K562 (cell line): ENCODE measurements around the gene ARHGAP42. TPM values are rescaled to one million over a fixed set of nuclear protein-coding genes. Genes with fewer than 3 reads are reported as not detected.

Source experiments
- ATAC-seq: fragments of 200-7000 bp; cut with Tn5 transposase; 3 replicates; pipeline ENCODE4 v1.9.1; 2020; ENCODE audit warnings: moderate library complexity
- BruUV-seq: library from RNA; stranded (reverse); fragments of 400-500 nt; replicated peaks from 2 replicates; lab custom pipeline; 2021; lab: Mats Ljungman, UMichigan
- CTCF ChIA-PET: fragments of 300-600 bp; formaldehyde crosslinking; extraction: SDS; loops from one replicate; lab custom pipeline; 2021; ENCODE audit warnings: low intra/inter-chr PET ratio; lab: Yijun Ruan, JAX
- POLR2A ChIA-PET: fragments of 300-600, 350-650 bp; sonication (Branson Sonifier 250); formaldehyde crosslinking; extraction: SDS; loops from one replicate; lab custom pipeline; 2021; ENCODE audit warnings: antibody characterized with exemption, inconsistent platforms; lab: Yijun Ruan, JAX
- DNase-seq, 4 experiments: peaks; one replicate each; pipeline versions ENCODE4 v3.0.0 to v3.0.0-alpha.2; 2011 to 2018; ENCODE audit warnings: low spot score in 3 of 4, mixed read lengths in 3 of 4; ENCODE audit errors: extremely low read depth in 1 of 4
- FAIRE-seq: peaks from 2 replicates; lab custom pipeline; 2011; peaks lifted over from hg19 to GRCh38; lab: Jason Lieb, UNC
- H2AFZ ChIP-seq: 2 replicates; pipeline ENCODE4 v1.6.0; 2011; ENCODE audit warnings: low read depth, low read length, control low read depth, inconsistent platforms
- H3K27ac ChIP-seq: fragments of 200-600 bp; 3 replicates; pipeline ENCODE4 v1.8.0; 2011; ENCODE audit warnings: low read depth, mild to moderate bottlenecking, control low read depth, inconsistent platforms, low read length, moderate library complexity, mixed read lengths; ENCODE audit errors: extremely low read depth
- H3K27me3 ChIP-seq, 2 experiments: fragments of 300-600 bp in 1 of 2; 2 replicates in 1 of 2; 3 replicates in 1 of 2; pipeline versions ENCODE4 v1.6.0 to v1.8.0; 2011; ENCODE audit warnings: inconsistent platforms in 2 of 2, low read length in 2 of 2, mild to moderate bottlenecking in 1 of 2, mixed read lengths in 1 of 2, moderate library complexity in 1 of 2; ENCODE audit not compliant: control insufficient read depth in 2 of 2, insufficient read depth in 2 of 2
- H3K36me3 ChIP-seq: fragments of 300-600 bp; 3 replicates; pipeline ENCODE4 v1.8.0; 2011; ENCODE audit warnings: mild to moderate bottlenecking, low read length, inconsistent platforms; ENCODE audit not compliant: control insufficient read depth, insufficient read depth
- H3K4me1 ChIP-seq, 2 experiments: fragments of 200-600 bp in 1 of 2; replicated peaks in 1 of 2; 2 replicates in 1 of 2; 3 replicates in 1 of 2; pipeline versions ENCODE4 v1.5.1 to v1.8.0; 2011; ENCODE audit warnings: inconsistent platforms in 2 of 2, low read length in 2 of 2, mild to moderate bottlenecking in 1 of 2, mixed read lengths in 1 of 2, moderate library complexity in 1 of 2; ENCODE audit not compliant: control insufficient read depth in 2 of 2, insufficient read depth in 2 of 2
- H3K4me2 ChIP-seq: 2 replicates; pipeline ENCODE4 v1.6.1; 2011; ENCODE audit warnings: low read length, control low read depth, inconsistent platforms, mixed read lengths; ENCODE audit not compliant: insufficient read depth
- H3K4me3 ChIP-seq: fragments of 200-600 bp; sonication (generic), shearing (Covaris generic); 2 replicates; pipeline ENCODE4 v1.5.1; 2016; ENCODE audit warnings: control low read depth, inconsistent platforms
- H3K79me2 ChIP-seq: fragments of 200-600 bp; 3 replicates; pipeline ENCODE4 v1.8.0; 2011; ENCODE audit warnings: low read length, inconsistent platforms; ENCODE audit not compliant: control insufficient read depth, insufficient read depth
- H3K9ac ChIP-seq, 2 experiments: 2 replicates each; pipeline versions ENCODE4 v1.6.0 to v1.6.1; 2011; ENCODE audit warnings: low read depth in 2 of 2, low read length in 2 of 2, control low read depth in 1 of 2, inconsistent platforms in 1 of 2, mild to moderate bottlenecking in 1 of 2, mixed read lengths in 1 of 2; ENCODE audit not compliant: insufficient read depth in 1 of 2
- H3K9me1 ChIP-seq: one replicate; pipeline ENCODE4 v1.6.0; 2011; ENCODE audit warnings: inconsistent platforms, mild to moderate bottlenecking, low read length, moderate library complexity; ENCODE audit not compliant: control insufficient read depth, insufficient read depth
- H3K9me3 ChIP-seq: replicated peaks from 2 replicates; pipeline ENCODE4 v1.5.1; 2011; ENCODE audit warnings: low read depth, low read length, inconsistent platforms; ENCODE audit not compliant: control insufficient read depth, insufficient read depth
- H4K20me1 ChIP-seq: replicated peaks from 2 replicates; pipeline ENCODE4 v1.6.1; 2011; ENCODE audit warnings: low read length, inconsistent platforms, mixed read lengths; ENCODE audit not compliant: control insufficient read depth, insufficient read depth
- BHLHE40 ChIP-seq: IDR thresholded peaks from 2 replicates; pipeline ENCODE4 v1.6.1; 2011; ENCODE audit warnings: low read length, improper control_type of control experiment
- FOXK1 ChIP-seq: sonication (generic); formaldehyde crosslinking; IDR thresholded peaks from 2 replicates; pipeline ENCODE4 v1.8.0; 2022; ENCODE audit warnings: missing genetic modification reagents, mild to moderate bottlenecking, borderline replicate concordance
- NFATC3 ChIP-seq: fragments of 450-650 bp; IDR thresholded peaks from 2 replicates; pipeline ENCODE4 v1.6.1; 2017; ENCODE audit warnings: mild to moderate bottlenecking
- WGBS: fragments of 100-300 bp; shearing (Covaris generic); methylation state at CpG from one replicate; pipeline ENCODE4 v1.1.6; 2016; ENCODE audit warnings: low coverage, mixed read lengths; ENCODE audit not compliant: insufficient coverage; ENCODE audit errors: missing lambda C conversion rate; 5-methylcytosine and 5-hydroxymethylcytosine counted together
- in situ Hi-C: fragments of 300-500 bp; cut with MboI; formaldehyde crosslinking; loops from 4 replicates; pipeline ENCODE4 v1.15.0; 2018; ENCODE audit warnings: inconsistent platforms, mixed read lengths
- intact Hi-C: fragments of 100-400 bp; cut with micrococcal nuclease; formaldehyde crosslinking; loops from 2 replicates; pipeline ENCODE4 v1.14.2; 2022
- polyA plus RNA-seq, 8 experiments: library from polyadenylated mRNA; depleted of rRNA in 4 of 8; stranded (reverse) in 5 of 8; unstranded in 3 of 8; fragments of >200 nt; fragmentation: Nextera tagmentation in 2 of 8; fragmentation: Illumina TruSeq in 1 of 8; extraction: Ambion mirVana in 2 of 8; extraction: Trizol in 1 of 8; gene quantifications; 2 replicates each; pipeline versions ENCODE4 v1.2.1 to v1.2.3, GENCODE V29; 2011 to 2014; ENCODE audit warnings: inconsistent platforms in 1 of 8, missing spikeins in 1 of 8
- total RNA-seq, 7 experiments: library from RNA; depleted of rRNA in 6 of 7; stranded (reverse); fragments of >200 nt in 6 of 7; fragmentation: Illumina TruSeq in 2 of 7; extraction: Trizol in 2 of 7; gene quantifications; 2 replicates each; pipeline versions ENCODE4 v1.2.1 to v1.2.3, GENCODE V29; 2011 to 2021; ENCODE audit warnings: low replicate concordance in 1 of 7
- TF ChIP-seq, protein P1 (sequence below): fragments of 450-650 bp; IDR thresholded peaks from 2 replicates; pipeline ENCODE4 v1.6.1; 2017; ENCODE audit warnings: antibody characterized with exemption, mild to moderate bottlenecking
- TF ChIP-seq, protein P2 (sequence below), 3 experiments: fragments of 200-800 bp in 1 of 3; fragments of 250-450 bp in 1 of 3; fragments of 450-650 bp in 1 of 3; sonication (Bioruptor Pico) in 1 of 3; sonication (Bioruptor generic) in 1 of 3; formaldehyde crosslinking in 1 of 3; IDR thresholded peaks; 2 replicates each; pipeline versions ENCODE4 v1.6.1 to v1.8.0; 2016 to 2022; ENCODE audit warnings: mild to moderate bottlenecking in 2 of 3, missing genetic modification characterization in 2 of 3, missing compliant biosample characterization in 1 of 3, moderate library complexity in 1 of 3

The ARHGAP42 gene
- total and polyA plus RNA-seq, 9 of the 15 experiments (the other 6 are each of a cell fraction or from before 2014, with no cell fraction given), result 0.95 to 6.1 (median 2.4) TPM

- H3K9me1 ChIP-seq, result no peaks in the 10 kb centered on the region
- in situ Hi-C loops (no loop called here), intact Hi-C loops (no loop called here)
- H3K4me2 ChIP-seq, result no peak overlapping the region
- DNase-seq (no peak), ATAC-seq (no peak), FAIRE-seq (no peak)
- no peaks in the 10 kb centered on the region for H4K20me1 ChIP-seq
- TF ChIP-seq, protein P1, sequence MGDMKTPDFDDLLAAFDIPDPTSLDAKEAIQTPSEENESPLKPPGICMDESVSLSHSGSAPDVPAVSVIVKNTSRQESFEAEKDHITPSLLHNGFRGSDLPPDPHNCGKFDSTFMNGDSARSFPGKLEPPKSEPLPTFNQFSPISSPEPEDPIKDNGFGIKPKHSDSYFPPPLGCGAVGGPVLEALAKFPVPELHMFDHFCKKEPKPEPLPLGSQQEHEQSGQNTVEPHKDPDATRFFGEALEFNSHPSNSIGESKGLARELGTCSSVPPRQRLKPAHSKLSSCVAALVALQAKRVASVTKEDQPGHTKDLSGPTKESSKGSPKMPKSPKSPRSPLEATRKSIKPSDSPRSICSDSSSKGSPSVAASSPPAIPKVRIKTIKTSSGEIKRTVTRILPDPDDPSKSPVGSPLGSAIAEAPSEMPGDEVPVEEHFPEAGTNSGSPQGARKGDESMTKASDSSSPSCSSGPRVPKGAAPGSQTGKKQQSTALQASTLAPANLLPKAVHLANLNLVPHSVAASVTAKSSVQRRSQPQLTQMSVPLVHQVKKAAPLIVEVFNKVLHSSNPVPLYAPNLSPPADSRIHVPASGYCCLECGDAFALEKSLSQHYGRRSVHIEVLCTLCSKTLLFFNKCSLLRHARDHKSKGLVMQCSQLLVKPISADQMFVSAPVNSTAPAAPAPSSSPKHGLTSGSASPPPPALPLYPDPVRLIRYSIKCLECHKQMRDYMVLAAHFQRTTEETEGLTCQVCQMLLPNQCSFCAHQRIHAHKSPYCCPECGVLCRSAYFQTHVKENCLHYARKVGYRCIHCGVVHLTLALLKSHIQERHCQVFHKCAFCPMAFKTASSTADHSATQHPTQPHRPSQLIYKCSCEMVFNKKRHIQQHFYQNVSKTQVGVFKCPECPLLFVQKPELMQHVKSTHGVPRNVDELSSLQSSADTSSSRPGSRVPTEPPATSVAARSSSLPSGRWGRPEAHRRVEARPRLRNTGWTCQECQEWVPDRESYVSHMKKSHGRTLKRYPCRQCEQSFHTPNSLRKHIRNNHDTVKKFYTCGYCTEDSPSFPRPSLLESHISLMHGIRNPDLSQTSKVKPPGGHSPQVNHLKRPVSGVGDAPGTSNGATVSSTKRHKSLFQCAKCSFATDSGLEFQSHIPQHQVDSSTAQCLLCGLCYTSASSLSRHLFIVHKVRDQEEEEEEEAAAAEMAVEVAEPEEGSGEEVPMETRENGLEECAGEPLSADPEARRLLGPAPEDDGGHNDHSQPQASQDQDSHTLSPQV, result no peak
- TF ChIP-seq BHLHE40 (no peak), NFATC3 (no peak), FOXK1 (no peak)
- TF ChIP-seq, protein P2, sequence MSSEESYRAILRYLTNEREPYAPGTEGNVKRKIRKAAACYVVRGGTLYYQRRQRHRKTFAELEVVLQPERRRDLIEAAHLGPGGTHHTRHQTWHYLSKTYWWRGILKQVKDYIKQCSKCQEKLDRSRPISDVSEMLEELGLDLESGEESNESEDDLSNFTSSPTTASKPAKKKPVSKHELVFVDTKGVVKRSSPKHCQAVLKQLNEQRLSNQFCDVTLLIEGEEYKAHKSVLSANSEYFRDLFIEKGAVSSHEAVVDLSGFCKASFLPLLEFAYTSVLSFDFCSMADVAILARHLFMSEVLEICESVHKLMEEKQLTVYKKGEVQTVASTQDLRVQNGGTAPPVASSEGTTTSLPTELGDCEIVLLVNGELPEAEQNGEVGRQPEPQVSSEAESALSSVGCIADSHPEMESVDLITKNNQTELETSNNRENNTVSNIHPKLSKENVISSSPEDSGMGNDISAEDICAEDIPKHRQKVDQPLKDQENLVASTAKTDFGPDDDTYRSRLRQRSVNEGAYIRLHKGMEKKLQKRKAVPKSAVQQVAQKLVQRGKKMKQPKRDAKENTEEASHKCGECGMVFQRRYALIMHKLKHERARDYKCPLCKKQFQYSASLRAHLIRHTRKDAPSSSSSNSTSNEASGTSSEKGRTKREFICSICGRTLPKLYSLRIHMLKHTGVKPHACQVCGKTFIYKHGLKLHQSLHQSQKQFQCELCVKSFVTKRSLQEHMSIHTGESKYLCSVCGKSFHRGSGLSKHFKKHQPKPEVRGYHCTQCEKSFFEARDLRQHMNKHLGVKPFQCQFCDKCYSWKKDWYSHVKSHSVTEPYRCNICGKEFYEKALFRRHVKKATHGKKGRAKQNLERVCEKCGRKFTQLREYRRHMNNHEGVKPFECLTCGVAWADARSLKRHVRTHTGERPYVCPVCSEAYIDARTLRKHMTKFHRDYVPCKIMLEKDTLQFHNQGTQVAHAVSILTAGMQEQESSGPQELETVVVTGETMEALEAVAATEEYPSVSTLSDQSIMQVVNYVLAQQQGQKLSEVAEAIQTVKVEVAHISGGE (CRISPR knock-in tag; IDR thresholded peaks at IDR 0.05), result no peak
- peaks cover 9% of the 10 kb centered on the region for H3K9me3 ChIP-seq
- no peaks in the 10 kb centered on the region for H3K79me2 ChIP-seq
- CTCF ChIA-PET, result no interaction called here
- peaks cover 3% of the 10 kb centered on the region; the same call in 2 of the 3 replicates for H3K36me3 ChIP-seq
- H2AFZ ChIP-seq, result no peak overlapping the region
- BruUV-seq, result no TSS peak
- H3K4me1 ChIP-seq, result no peaks in the 10 kb centered on the region; a peak in 1 of 5 replicates
- no peak overlapping the region for H3K27ac ChIP-seq
- H3K4me3 ChIP-seq, result no peak overlapping the region
- WGBS, result 0% methylated on average over 1 of the region's 1 CpG
- no peaks in the 10 kb centered on the region for H3K27me3 ChIP-seq
- no peak overlapping the region for H3K9ac ChIP-seq
- POLR2A ChIA-PET, result no interaction called here
Observed at GRCh38 chr11:100963375-100963774, 276.3 kb downstream of the ARHGAP42 start.
